Limb (tissue), 2 donors: ENCODE data around the gene MAPK8IP1.
"Not testable (repeated sequence)": the region's sequence is repeated elsewhere in the genome, so short reads cannot be mapped to it uniquely, and the experiment has no call there.

Source experiments
- DNase-seq, 2 donors: peaks; one replicate each; pipeline ENCODE4 v3.0.0-alpha.2; 2016; ENCODE audit errors: extremely low spot score in 2 of 2

The MAPK8IP1 gene

DNA sequence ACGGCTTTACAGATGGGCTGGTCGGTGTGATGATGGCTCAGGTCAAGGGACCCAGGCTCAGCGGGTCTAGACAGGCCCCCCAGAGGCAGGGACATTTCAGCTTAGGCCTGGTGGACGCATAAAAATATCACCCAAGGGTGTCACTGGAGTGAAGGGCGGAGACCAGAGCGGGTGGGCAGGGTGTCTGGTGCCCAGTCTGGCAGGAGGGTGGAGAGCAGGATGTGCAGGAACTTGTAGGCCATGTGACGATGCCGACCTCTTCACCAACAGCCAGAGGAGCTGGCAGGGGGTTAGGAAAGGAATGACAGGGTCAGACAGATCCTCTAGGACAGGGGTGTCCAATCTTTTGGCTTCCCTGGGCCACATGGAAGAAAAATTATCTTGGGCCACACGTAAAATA is 4.5 kb downstream of the MAPK8IP1 start:
- DNase-seq = no peak

DNA sequence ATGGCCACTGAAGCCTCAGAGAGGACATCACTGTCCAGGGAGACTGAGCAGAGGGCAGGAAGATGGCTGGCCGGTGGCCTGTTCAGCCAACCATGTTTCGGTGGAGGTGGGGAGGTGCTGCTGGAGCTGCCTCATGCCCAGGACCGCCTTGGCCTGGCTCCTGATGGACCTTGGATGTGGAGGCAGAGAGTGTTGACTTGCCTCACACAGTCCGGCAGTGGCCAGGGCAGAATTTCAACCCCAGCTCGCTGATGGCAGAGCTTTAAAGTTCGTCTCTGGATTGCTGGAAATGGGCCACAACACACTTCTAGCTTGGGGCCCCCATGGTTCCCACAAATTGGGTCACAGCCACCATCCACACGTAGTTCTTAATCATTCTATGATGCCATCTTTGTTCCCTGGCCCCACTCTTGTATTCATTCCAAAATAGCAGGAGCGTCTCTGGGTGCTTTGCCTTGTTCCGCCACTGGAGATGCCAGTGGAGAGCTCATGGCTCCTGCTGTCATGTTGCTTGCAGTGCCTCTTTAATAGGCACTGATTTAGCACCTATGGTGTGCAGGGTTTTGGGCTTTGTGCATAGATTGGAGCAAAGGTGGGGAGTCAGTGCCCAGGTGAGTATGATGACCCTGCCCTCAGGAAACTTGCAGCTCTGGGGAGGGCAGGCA is 5.6 kb downstream of the MAPK8IP1 start:
- no peak for DNase-seq

DNA sequence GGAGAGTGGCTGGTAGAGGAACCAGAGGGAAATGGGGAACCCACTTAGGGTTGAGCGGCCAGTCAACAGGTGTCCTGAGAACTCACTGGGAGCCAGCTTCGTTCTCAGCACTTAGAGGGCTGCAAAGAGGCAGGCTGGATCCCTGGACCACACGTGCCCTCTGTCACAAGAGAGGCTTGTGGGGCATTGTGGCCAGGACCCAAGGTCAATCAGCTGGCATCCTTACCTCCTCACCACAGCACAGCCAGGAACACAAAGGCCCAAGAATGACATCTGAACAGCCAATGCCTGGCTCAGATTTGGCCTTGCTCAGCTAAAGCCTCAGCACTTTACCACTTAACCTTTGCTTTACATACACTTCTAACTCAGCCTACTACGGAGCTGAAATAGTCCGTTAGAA is 7.4 kb downstream of the MAPK8IP1 start:
- DNase-seq = no peak

DNA sequence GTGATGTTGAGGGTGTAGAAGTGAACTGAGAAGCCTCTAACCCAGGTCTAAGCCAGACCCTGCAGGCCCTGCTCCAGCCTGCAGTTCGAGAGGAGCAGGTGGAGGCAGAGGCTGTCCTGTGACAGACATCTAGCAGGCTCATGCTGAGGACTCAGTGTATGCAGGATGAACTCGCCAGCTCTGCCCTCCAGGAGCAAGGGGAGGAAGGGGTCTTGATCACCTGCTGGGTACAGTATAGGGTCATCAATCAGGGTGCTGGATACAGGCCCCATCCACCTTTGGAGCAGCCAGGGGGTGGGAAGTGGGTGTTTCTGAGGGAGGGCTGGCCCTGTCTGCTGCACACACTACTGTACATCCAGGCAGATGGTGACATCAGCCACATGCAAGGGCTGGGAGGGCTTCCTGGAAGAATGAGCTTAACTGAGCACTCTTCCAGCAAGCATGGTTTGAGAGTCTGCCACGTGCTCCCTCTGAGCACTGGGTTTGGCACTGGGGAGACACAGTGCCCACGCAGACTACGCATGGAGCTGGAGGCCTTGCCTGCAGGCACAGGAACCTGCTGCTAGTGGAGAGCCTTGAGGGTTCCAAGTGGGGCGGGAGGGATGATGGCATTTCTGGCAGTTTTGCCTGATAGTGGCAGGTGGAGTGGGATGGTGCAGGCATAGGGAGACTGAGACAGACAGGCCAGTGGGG is 9.2 kb downstream of the MAPK8IP1 start:
- DNase-seq = no peak

DNA sequence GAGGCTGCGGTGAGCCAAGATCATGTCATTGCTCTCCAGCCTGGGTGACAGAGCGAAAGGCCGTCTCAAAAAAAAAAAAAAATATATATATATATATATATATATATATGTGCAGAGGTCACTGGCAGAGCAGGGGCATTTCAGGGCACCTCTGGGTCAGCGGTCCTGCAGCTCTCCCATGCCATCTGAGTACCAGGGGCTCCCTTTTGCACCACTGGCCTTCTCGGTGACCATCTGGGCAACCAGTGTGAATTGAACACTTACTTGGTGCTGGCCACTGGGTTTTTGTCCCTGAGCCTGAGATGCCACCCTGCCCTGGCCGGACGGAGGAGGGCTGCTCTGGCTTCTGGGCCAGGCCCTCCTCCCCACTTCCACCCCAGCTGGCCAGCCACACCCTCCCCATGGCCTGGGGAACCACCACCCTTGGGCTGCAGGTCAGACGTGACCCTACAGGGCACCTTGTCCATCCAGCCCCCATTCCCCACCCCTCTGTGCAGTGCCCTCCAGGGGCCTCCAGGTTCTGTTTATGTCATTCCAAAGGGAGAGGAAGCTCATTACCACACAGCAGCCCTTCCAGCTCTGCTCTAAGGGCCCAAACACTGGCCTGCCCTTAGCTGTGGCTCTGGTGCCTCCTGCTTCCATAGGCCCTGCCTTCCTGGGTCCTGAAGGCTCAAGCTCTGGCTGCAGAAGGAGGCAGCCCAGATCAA is 10.3 kb downstream of the MAPK8IP1 start:
- DNase-seq = no peak

DNA sequence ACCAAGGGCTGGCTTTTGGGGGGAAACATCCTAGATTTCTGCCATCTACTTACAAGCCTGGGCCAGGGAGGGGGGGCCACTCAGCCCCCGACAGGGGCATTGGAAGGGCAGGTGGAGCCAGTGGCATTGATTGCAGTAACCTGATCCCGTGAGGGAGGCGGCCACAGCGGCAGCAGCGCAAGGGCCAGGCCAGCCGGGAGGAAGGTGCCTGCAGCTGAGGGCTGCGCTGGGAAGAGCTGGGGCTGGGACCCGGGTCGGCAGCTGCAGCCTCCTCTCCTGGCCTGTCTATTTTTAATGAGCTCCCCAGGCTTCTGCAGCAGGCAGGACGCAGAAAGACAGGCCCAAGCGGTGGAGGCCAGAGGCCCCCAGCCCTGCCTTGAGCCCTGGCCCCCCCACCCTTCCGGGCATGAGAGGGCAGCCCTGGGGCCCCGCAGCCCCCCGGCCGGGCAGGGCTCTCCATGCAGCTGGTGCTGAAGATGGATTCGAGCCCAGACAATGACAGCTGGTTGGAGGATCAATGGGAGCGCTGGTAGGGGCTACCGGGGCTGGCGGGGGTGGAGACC is 11.1 kb downstream of the MAPK8IP1 start:
- peak; percentile 62 to 71 for DNase-seq

DNA sequence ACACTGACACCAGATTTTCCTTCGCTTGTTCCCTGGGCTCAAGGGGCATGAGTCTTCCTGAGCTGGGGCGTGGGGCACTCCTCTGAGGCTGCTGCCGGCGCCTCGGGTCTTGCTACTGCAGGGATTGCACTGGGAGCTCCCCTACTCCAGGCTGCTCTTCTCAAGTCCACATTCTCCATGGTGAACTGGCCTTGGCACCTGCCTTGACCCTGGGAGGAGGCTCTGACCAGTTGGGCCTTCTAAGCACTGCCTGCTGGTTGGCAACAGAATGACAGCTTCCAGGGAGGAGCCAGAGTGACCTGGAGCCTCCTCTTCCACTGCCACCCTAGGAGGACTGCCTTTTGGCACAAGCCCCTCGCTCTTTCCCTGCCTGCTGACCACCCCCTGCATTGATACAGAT is 12.1 kb downstream of the MAPK8IP1 start:
- DNase-seq = no peak

DNA sequence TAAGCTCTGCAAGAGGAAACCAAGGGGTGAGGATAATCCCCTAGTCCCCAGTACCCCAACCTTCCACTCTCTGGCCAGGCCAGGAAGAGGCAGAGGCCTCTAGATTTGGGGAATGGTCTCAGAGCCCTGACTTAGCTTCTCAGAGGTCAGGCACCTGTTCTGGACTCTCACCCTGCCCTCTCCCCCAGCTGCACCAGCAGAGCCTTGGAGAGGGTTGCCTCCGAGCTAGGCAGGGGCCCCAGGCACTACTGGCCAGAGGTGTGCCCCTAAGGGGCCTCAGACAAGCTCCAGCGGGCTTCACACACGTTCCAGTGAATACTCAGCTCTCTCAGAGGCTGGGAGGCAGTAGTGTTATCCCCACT is 13.6 kb downstream of the MAPK8IP1 start:
- DNase-seq = no peak

DNA sequence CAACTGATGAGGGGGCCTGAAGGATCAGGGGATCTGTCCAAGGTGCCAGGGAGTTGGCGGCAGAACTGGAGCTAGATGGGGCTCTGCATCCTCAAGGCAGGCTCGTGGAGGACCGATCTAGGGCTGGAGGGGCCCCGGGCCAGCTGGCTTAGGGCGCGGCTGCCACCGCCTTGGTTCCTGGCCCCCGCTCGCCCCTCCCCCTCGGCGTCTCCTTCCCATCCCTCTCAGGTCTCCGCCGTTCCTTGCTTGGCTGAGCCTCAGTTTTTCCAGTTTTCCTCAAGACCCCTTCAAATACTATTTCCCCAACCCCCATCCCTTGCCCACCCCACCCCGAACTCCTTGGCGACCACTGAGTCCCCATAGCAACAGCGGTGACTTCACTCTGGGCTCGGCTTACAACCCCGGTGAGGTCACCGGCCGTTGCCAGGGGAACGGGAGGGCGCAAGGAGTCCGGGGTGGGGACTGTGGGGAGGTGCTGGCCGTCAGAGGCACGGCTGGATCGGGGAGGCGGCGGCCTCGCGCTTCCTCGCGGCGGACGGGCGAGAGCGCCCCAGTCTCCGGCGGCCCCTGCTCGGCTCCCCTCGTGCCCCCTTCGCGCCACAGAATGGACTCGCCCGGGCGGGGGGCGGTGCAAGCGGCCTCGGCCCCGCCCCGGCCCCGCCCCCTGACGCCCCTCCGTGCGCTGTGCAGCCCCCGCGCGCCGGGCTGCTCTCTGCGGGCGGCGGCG is 14.2 kb downstream of the MAPK8IP1 start:
- DNase-seq = peak; percentile 84 to 93

DNA sequence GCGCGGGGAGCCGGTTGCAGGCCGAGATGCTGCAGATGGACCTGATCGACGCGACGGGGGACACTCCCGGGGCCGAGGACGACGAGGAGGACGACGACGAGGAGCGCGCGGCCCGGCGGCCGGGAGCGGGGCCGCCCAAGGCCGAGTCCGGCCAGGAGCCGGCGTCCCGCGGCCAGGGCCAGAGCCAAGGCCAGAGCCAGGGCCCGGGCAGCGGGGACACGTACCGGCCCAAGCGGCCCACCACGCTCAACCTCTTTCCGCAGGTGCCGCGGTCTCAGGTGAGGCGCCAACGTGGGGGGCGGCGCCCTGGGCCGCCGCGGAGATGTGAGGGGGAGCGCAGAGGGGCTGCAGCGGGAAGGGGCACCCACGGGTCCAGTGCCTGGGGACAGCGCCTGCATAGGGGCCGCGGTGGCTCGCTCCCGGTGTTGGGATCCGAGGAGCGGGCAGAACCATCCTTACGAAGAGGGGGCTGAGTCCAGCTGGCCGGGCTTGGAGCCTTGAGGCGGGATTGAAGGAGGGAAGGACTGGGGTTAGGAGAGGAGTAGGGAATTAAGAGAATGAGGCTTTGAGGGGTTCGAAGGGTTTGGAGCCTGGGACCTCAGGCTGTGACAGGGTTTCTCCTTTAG is 14.8 kb downstream of the MAPK8IP1 start:
- not testable (repeated sequence) for DNase-seq

DNA sequence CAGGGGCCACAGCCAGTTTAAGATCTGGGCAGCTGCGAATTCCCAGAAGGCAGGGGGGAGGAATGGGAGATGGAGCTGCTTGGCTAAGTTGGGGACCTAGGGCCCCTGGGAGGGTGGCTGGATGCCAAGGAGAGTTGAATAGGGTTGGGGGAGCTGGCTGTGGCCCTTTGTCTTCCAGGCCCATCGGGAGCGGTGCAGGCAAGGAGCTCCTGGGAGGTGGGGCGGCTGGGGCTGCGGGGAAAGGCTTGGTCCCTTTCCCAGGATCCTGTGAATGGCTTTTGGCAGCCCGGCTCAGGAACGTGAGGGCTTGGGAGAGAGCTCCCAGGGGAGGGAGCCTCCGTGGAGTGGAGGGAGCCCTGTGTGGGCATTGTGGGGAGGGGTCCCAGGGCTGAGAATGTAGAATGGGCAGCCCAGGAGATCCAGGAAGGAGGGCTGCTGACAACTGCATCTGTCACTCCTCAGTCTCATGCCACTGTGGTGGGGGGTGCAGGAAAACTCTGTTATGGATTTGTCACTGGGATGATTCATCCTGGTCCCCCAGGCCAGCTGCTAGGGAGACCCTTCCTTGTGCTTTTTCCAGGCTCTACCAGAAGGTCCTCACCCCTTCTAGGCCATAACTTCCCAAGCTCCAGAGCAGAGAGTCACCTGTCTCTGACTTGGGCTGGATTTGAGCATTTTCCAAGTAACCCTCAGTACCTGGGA is 15.6 kb downstream of the MAPK8IP1 start:
- DNase-seq = peak in 1 of 2 donors; percentile 74

DNA sequence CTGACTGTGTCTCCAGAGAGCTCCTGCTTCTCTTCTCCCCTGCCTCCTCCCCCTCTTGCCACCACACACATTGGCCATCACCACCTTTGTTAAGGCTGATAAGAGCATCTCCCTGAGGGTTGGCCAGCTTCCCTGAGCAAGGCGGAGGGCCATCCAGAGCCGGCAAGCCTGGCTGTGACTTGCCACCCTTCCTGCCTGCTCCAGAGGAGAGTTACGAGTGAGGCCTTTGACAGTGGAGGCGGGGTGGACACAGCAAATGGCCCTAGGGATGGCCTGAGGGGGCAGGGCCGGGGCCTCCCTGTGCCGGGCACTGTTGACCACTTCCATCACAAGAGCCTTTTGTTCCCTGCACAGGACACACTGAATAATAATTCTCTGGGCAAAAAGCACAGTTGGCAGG is 16.2 kb downstream of the MAPK8IP1 start:
- DNase-seq = no peak

DNA sequence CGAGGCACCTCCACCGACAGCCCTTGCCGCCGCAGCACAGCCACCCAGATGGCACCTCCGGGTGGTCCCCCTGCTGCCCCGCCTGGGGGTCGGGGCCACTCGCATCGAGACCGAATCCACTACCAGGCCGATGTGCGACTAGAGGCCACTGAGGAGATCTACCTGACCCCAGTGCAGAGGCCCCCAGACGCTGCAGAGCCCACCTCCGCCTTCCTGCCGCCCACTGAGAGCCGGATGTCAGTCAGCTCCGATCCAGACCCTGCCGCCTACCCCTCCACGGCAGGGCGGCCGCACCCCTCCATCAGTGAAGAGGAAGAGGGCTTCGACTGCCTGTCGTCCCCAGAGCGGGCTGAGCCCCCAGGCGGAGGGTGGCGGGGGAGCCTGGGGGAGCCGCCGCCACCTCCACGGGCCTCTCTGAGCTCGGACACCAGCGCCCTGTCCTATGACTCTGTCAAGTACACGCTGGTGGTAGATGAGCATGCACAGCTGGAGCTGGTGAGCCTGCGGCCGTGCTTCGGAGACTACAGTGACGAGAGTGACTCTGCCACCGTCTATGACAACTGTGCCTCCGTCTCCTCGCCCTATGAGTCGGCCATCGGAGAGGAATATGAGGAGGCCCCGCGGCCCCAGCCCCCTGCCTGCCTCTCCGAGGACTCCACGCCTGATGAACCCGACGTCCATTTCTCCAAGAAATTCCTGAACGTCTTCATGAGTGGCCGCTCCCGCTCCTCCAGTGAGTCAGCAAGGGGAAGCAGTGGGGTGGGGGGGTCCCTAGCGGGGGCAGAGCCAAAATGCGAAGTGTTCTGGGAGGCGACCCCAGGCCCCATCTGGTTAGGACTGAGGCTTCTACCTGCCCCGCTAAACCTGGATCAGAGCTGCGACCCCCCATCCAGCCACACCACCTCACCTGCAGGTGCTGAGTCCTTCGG is 17.3 kb downstream of the MAPK8IP1 start:
- no peak for DNase-seq

DNA sequence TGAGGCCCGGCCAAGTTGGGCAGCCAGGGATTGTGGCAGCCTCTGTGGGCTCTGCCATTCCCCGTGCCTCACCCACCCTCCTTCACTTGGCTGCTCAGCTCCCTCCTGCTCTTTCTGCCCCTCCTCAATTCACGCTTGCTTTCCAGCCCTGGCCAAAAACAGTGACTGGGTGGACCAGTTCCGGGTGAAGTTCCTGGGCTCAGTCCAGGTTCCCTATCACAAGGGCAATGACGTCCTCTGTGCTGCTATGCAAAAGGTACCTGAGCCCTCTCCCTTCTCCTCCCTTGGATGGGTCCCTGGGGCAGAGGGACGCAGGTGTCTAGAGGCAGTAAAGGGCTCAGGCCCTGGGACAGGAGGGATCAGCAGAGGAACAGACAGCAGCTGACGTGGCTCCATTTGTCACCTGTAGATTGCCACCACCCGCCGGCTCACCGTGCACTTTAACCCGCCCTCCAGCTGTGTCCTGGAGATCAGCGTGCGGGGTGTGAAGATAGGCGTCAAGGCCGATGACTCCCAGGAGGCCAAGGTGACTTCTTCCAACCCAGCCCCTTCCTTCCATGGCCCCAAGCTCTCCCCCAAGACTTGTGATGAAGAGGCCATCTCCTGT is 19.0 kb downstream of the MAPK8IP1 start:
- DNase-seq = no peak

DNA sequence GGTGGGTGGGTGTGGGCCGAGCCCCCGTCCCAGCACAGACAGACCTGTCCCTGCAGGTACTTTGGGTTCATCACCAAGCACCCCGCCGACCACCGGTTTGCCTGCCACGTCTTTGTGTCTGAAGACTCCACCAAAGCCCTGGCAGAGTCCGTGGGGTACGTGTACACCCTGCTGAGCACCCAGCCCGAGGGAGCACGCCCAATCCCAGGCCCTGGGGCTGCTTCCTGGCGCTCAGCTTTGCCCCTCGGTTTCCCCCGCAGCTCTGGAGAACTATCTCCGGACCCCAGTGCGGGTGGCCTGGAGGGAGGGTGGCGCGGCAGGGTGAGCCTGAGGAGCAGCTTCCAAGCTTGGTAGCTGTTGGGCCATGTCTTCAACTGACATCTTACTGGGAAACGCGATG is 19.6 kb downstream of the MAPK8IP1 start:
- DNase-seq = no peak

DNA sequence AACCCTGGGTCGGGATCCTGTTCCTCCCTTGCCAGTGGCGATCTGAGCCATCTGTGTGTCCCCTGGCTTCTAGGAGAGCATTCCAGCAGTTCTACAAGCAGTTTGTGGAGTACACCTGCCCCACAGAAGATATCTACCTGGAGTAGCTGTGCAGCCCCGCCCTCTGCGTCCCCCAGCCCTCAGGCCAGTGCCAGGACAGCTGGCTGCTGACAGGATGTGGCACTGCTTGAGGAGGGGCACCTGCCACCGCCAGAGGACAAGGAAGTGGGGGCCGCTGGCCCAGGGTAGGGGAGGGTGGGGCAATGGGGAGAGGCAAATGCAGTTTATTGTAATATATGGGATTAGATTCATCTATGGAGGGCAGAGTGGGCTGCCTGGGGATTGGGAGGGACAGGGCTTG is 20.1 kb downstream of the MAPK8IP1 start:
- DNase-seq = not testable (repeated sequence)

DNA sequence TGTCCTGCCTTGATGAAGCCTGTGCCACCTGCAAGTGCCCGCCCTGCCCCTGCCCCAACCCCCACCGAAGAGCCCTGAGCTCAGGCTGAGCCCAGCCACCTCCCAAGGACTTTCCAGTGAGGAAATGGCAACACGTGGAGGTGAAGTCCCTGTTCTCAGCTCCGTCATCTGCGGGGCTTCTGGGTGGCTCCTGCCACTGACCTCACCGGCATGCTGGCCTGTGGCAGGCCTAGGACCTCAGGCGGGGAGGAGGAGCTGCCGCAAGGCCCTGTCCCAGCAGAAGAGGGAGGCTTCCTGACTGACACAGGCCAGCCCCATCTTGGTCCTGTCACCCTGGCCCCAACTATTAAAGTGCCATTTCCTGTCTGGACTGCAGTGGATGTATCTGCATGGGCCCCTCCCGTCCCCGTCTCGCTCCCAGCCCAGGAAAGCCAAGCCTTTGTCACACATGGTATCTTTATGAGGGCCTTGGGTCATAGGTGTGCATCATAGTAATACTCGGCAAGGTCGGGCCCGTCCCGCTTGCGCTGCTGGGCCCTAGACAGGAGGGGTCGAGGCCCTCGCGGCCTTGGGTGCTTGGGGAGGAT is 20.7 kb downstream of the MAPK8IP1 start:
- DNase-seq = no peak

DNA sequence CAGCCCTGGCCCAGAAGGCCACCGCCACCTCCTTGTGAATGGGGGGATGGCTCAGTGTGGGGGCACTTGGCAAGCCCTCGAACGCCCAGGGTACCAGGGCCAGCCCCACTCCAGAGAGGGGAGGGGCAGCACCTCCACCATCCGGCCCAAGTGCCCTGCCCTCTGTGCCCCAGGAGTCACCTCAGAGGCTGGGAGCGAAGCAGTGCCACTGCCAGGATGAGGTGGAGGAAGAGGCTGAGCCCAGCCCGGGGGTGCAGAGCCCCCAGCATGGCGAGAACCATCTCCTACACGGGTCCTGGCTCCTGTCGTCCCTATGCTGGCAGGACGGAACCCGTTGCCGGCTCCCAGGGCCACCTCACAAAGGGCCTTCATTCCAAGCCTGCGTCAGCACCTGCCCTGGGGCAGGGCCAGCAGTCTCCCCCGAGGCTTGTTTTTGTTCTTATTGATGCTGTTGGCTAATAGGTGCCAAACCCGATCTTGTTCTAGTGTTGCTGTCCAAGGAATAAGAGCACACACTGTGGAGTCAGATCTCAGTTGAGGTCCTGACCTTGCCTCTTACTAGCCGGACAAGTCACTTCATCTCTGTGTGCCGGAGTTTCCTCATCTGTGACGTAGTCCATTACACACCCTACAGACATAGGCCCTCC is 21.6 kb downstream of the MAPK8IP1 start, which contains the start of gene FREY1:
Gene FREY1, minus strand, starts transcription at position 307 of the 647 bp plus-strand sequence. Its CDS starts 26 bp downstream, at position 281.
- no peak for DNase-seq
